Pancreas (tissue), 10 donors: ENCODE results near the gene CCR5AS.

ENCODE experiments used
- ATAC-seq, 4 donors: fragments of 200-7000 bp; cut with Tn5 transposase; one replicate each; pipeline versions ENCODE4 v1.8.0 to v1.9.1; 2020; ENCODE audit warnings: mild to moderate bottlenecking in 4 of 4, moderate library complexity in 4 of 4
- DNase-seq, 6 donors: peaks; one replicate each; pipeline ENCODE4 v3.0.0-alpha.2; 2020
- FAIRE-seq: peaks from 2 replicates; lab custom pipeline; 2012; peaks lifted over from hg19 to GRCh38; lab: Jason Lieb, UNC
- H3K27ac ChIP-seq, 4 donors: fragments of 200-600 bp; sonication (generic); 1 replicate in 3 of 4; 2 replicates in 1 of 4; pipeline versions ENCODE4 v1.5.0 to v1.8.0; 2020
- H3K27me3 ChIP-seq, 4 donors: fragments of 200-600 bp; one replicate each; pipeline ENCODE4 v1.8.0; 2021
- H3K36me3 ChIP-seq, 3 donors: fragments of 200-600 bp; sonication (generic) in 1 of 3; one replicate each; pipeline versions ENCODE4 v1.5.0 to v1.8.0; 2020 to 2021
- H3K4me1 ChIP-seq, 3 donors: fragments of 200-600 bp; one replicate each; pipeline ENCODE4 v1.8.0; 2021
- H3K4me3 ChIP-seq, 4 donors: fragments of 200-600 bp; sonication (generic) in 2 of 4; one replicate each; pipeline versions ENCODE4 v1.5.0 to v1.8.0; 2020 to 2021
- H3K9me3 ChIP-seq, 4 donors: fragments of 200-600 bp; one replicate each; pipeline ENCODE4 v1.8.0; 2021
- CTCF ChIP-seq, 4 donors: fragments of 200-600 bp; sonication (generic) in 3 of 4; IDR thresholded peaks; one replicate each; pipeline versions ENCODE4 v1.5.0 to v1.8.0; 2021; ENCODE audit warnings: antibody characterized with exemption in 4 of 4
- WGBS, 2 donors: extraction: QIAGEN DNeasy Blood & Tissue Kit; methylation state at CpG; one replicate each; pipeline ENCODE4 v1.1.7; 2013; 5-methylcytosine and 5-hydroxymethylcytosine counted together
- intact Hi-C, 3 donors: fragments of 100-400 bp; cut with DNase I; formaldehyde crosslinking; loops; one replicate each; pipeline versions ENCODE4 v1.11.1 to v1.14.2; 2022
- donor health status: healthy with polysubstance abuse.
- donor health status: DM: no; HTN: no; CAD: no; lungs with moderate emphysema.
- donor health status: DM: no; HTN: no; CAD: no.
- donor health status: control.
- donor health status: control.
- donor health status: Bipolar disorder and iron deficiency.
- donor health status: DM: yes; HTN: yes; CAD: no.
- donor health status: DM: no; HTN: no; CAD: no.
- donor health status: DM: no; HTN: no; CAD: no.
- donor health status: DM: yes; HTN: yes; CAD: no.

CCR5AS gene

DNA sequence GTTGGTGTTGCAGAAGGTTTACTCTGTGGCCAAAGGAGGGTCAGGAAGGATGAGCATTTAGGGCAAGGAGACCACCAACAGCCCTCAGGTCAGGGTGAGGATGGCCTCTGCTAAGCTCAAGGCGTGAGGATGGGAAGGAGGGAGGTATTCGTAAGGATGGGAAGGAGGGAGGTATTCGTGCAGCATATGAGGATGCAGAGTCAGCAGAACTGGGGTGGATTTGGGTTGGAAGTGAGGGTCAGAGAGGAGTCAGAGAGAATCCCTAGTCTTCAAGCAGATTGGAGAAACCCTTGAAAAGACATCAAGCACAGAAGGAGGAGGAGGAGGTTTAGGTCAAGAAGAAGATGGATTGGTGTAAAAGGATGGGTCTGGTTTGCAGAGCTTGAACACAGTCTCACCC lies 32.1 kb downstream of the CCR5AS start:
- TF ChIP-seq CTCF (IDR thresholded peaks at IDR 0.05) = no peak
- 58 to 65% methylated on average over 3 of the region's 3 CpGs for WGBS, 2 donors
- ATAC-seq = no peak
- DNase-seq = no peak
- Histone ChIP-seq H3K27ac (no peak overlapping the region), H3K4me1 (no peaks in the 10 kb centered on the region), H3K9me3 (no peaks in the 10 kb centered on the region), H3K4me3 (no peak overlapping the region), H3K36me3 (no peaks in the 10 kb centered on the region), H3K27me3 (no peaks in the 10 kb centered on the region)
- no peak for FAIRE-seq
- intact Hi-C loops = loop anchor here in 1 of 3 donors (10.0 kb wide), 1 partner anchor 290 kb away; no protein-coding TSS in a partner anchor

DNA sequence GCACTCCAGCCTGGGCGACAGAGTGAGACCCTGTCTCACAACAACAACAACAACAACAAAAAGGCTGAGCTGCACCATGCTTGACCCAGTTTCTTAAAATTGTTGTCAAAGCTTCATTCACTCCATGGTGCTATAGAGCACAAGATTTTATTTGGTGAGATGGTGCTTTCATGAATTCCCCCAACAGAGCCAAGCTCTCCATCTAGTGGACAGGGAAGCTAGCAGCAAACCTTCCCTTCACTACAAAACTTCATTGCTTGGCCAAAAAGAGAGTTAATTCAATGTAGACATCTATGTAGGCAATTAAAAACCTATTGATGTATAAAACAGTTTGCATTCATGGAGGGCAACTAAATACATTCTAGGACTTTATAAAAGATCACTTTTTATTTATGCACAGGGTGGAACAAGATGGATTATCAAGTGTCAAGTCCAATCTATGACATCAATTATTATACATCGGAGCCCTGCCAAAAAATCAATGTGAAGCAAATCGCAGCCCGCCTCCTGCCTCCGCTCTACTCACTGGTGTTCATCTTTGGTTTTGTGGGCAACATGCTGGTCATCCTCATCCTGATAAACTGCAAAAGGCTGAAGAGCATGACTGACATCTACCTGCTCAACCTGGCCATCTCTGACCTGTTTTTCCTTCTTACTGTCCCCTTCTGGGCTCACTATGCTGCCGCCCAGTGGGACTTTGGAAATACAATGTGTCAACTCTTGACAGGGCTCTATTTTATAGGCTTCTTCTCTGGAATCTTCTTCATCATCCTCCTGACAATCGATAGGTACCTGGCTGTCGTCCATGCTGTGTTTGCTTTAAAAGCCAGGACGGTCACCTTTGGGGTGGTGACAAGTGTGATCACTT lies 34.1 kb downstream of the CCR5AS start:
- WGBS, 2 donors = 43 to 58% methylated on average over 9 of the region's 9 CpGs
- no peak overlapping the region for H3K4me3 ChIP-seq
- H3K27ac ChIP-seq = no peak overlapping the region
- ATAC-seq (peak in 2 of 4 donors; percentile 63 to 64), FAIRE-seq (no peak), DNase-seq (no peak)
- no peaks in the 10 kb centered on the region for H3K4me1 ChIP-seq
- TF ChIP-seq CTCF (IDR thresholded peaks at IDR 0.05) = peak in 1 of 4 donors; percentile 29
- H3K36me3 ChIP-seq = no peaks in the 10 kb centered on the region
- intact Hi-C loops = loop anchor here in 1 of 3 donors (10.0 kb wide), 1 partner anchor 288 kb away; no protein-coding TSS in a partner anchor
- H3K27me3 ChIP-seq = no peaks in the 10 kb centered on the region
- no peaks in the 10 kb centered on the region for H3K9me3 ChIP-seq

GRCh38 chr3:46371519-46372340 lies 35.1 kb downstream of the CCR5AS start:
- 57 to 60% methylated on average over 10 of the region's 10 CpGs for WGBS, 2 donors
- TF ChIP-seq CTCF (IDR thresholded peaks at IDR 0.05) = no peak
- ATAC-seq = no peak
- intact Hi-C loops = loop anchor here in 1 of 3 donors (10.0 kb wide), 1 partner anchor 287 kb away; no protein-coding TSS in a partner anchor
- no peak for FAIRE-seq
- no peaks in the 10 kb centered on the region for H3K27me3 ChIP-seq
- H3K9me3 ChIP-seq = no peaks in the 10 kb centered on the region
- no peaks in the 10 kb centered on the region for H3K36me3 ChIP-seq
- no peak overlapping the region for H3K27ac ChIP-seq
- H3K4me1 ChIP-seq = no peaks in the 10 kb centered on the region
- no peak for DNase-seq
- no peak overlapping the region for H3K4me3 ChIP-seq

GRCh38 chr3:46370839-46371518 lies 35.9 kb downstream of the CCR5AS start, which contains the start of gene CCR5:
TSS of gene CCR5 (plus strand) at chr3:46370946. CDS start at chr3:46372903, 1,957 bp downstream.
- 47 to 65% methylated on average over 5 of the region's 5 CpGs for WGBS, 2 donors

More at GRCh38 chr3:46370839-46371518, 35.9 kb downstream of the CCR5AS start, which contains the start of gene CCR5:
- DNase-seq = no peak
- peak; percentile 5 for FAIRE-seq
- H3K27me3 ChIP-seq = no peaks in the 10 kb centered on the region
- H3K36me3 ChIP-seq = no peaks in the 10 kb centered on the region
- H3K4me3 ChIP-seq = peak within 1 kb of the TSS in 1 of 4 donors; percentile 6
- peak within 1 kb of the TSS in 2 of 4 donors; percentile 9 to 15 for H3K27ac ChIP-seq
- H3K4me1 ChIP-seq = no peaks in the 10 kb centered on the region
- H3K9me3 ChIP-seq = no peaks in the 10 kb centered on the region
- TF ChIP-seq CTCF (IDR thresholded peaks at IDR 0.05) = no peak
- ATAC-seq = peak in 1 of 4 donors; percentile 16
- intact Hi-C loops = loop anchor here in 1 of 3 donors (10.0 kb wide), 1 partner anchor 286 kb away; no protein-coding TSS in a partner anchor
